GM12878 (cell line): Measurements from ENCODE around the gene HBB. TPM values are rescaled to one million over a fixed set of nuclear protein-coding genes. Genes with fewer than 3 reads are reported as not detected.

ENCODE experiments used
- ATAC-seq: fragments of 200-7000 bp; cut with Tn5 transposase; 3 replicates; pipeline ENCODE4 v1.9.1; 2020; ENCODE audit warnings: mild to moderate bottlenecking, moderate library complexity
- BruUV-seq: library from RNA; stranded (reverse); fragments of 400-500 nt; replicated peaks from 2 replicates; lab custom pipeline; 2021; lab: Mats Ljungman, UMichigan
- CTCF ChIA-PET: fragments of 300-600 bp; sonication (Branson Sonifier 250); formaldehyde crosslinking; extraction: SDS; loops from one replicate; lab custom pipeline; 2021; ENCODE audit warnings: inconsistent platforms; lab: Yijun Ruan, JAX
- POLR2A ChIA-PET: fragments of 350-600 bp; formaldehyde crosslinking; extraction: SDS; loops from one replicate; lab custom pipeline; 2021; ENCODE audit warnings: inconsistent platforms; lab: Charles Lee
- RAD21 ChIA-PET: fragments of 300-600 bp; sonication (Branson Sonifier 250); formaldehyde crosslinking; loops from one replicate; lab custom pipeline; 2023; ENCODE audit warnings: antibody characterized with exemption; ENCODE audit not compliant: unreplicated experiment; lab: Charles Lee
- SMC1A ChIA-PET: fragments of 300-600 bp; sonication (Branson Sonifier 250); formaldehyde crosslinking; loops from one replicate; lab custom pipeline; 2023; ENCODE audit not compliant: unreplicated experiment, uncharacterized antibody; lab: Charles Lee
- DNase-seq: peaks from one replicate; pipeline ENCODE4 v3.0.0-alpha.2; 2011; ENCODE audit warnings: low read depth, low spot score
- FAIRE-seq: peaks from 3 replicates; lab custom pipeline; 2011; peaks lifted over from hg19 to GRCh38; lab: Jason Lieb, UNC
- H2AFZ ChIP-seq: 2 replicates; pipeline ENCODE4 v1.6.0; 2011; ENCODE audit warnings: low read depth, low read length, control low read depth; ENCODE audit not compliant: control insufficient read depth
- H3K27ac ChIP-seq: 2 replicates; pipeline ENCODE4 v1.5.1; 2011; ENCODE audit warnings: control low read depth; ENCODE audit not compliant: control insufficient read depth, insufficient read depth
- H3K27me3 ChIP-seq, 2 experiments: replicated peaks in 1 of 2; 2 replicates each; pipeline versions ENCODE4 v1.6.0 to v1.6.1; 2011; ENCODE audit warnings: low read length in 1 of 2; ENCODE audit not compliant: control insufficient read depth in 2 of 2, insufficient read depth in 2 of 2
- H3K36me3 ChIP-seq, 2 experiments: 2 replicates each; pipeline ENCODE4 v1.5.1; 2011; ENCODE audit warnings: low read length in 1 of 2; ENCODE audit not compliant: control insufficient read depth in 2 of 2, insufficient read depth in 2 of 2
- H3K4me1 ChIP-seq: 2 replicates; pipeline ENCODE4 v1.6.1; 2011; ENCODE audit warnings: mild to moderate bottlenecking, low read length, moderate library complexity, mixed read lengths; ENCODE audit not compliant: control insufficient read depth, insufficient read depth
- H3K4me2 ChIP-seq: 2 replicates; pipeline ENCODE4 v1.6.0; 2011; ENCODE audit warnings: control low read depth; ENCODE audit not compliant: control insufficient read depth, insufficient read depth
- H3K4me3 ChIP-seq: fragments of 200-600 bp; sonication (generic); 2 replicates; pipeline ENCODE4 v1.5.1; 2016
- H3K79me2 ChIP-seq: 2 replicates; pipeline ENCODE4 v1.6.0; 2011; ENCODE audit warnings: low read length; ENCODE audit not compliant: control insufficient read depth, insufficient read depth
- H3K9ac ChIP-seq: 2 replicates; pipeline ENCODE4 v1.8.0; 2011; ENCODE audit warnings: low read length, control low read depth, mixed read lengths; ENCODE audit not compliant: control insufficient read depth, insufficient read depth
- H3K9me3 ChIP-seq: replicated peaks from 3 replicates; pipeline ENCODE4 v1.5.1; 2011; ENCODE audit warnings: mild to moderate bottlenecking, low read length; ENCODE audit not compliant: control insufficient read depth, insufficient read depth
- H4K20me1 ChIP-seq: 2 replicates; pipeline ENCODE4 v1.6.0; 2011; ENCODE audit not compliant: control insufficient read depth, insufficient read depth
- FOS ChIP-seq: IDR thresholded peaks from 3 replicates; pipeline ENCODE4 v1.6.1; 2011; ENCODE audit warnings: borderline replicate concordance; ENCODE audit not compliant: insufficient read length; ENCODE audit errors: extremely low read depth
- NFYB ChIP-seq: IDR thresholded peaks from 2 replicates; pipeline ENCODE4 v1.6.1; 2011; ENCODE audit warnings: low read depth, mild to moderate bottlenecking, low read length, improper control_type of control experiment, moderate library complexity; ENCODE audit not compliant: insufficient read depth
- PAX5 ChIP-seq: IDR thresholded peaks from 2 replicates; pipeline ENCODE4 v1.6.1; 2011; ENCODE audit warnings: low read depth, low read length, borderline replicate concordance
- WGBS: methylation state at CpG from one replicate; pipeline ENCODE4 v1.1.6; 2016; ENCODE audit warnings: low lambda C conversion rate; ENCODE audit not compliant: insufficient replicate concordance, insufficient coverage; ENCODE audit errors: missing lambda C conversion rate; 5-methylcytosine and 5-hydroxymethylcytosine counted together
- in situ Hi-C: fragments of 300-500 bp; cut with MboI; formaldehyde crosslinking; loops from 9 replicates; pipeline ENCODE4 v1.14.3; 2018; ENCODE audit warnings: mixed read lengths
- intact Hi-C: fragments of 100-400 bp; cut with micrococcal nuclease; formaldehyde crosslinking; loops from one replicate; pipeline ENCODE4 v1.14.2; 2022; ENCODE audit not compliant: unreplicated experiment
- polyA plus RNA-seq, 11 experiments: library from polyadenylated mRNA; depleted of rRNA in 4 of 11; unstranded in 6 of 11; stranded (reverse) in 5 of 11; fragments of >200 nt; fragmentation: Nextera tagmentation in 4 of 11; fragmentation: Illumina TruSeq in 1 of 11; extraction: Ambion mirVana in 4 of 11; extraction: Trizol in 1 of 11; gene quantifications; 1 replicate in 1 of 11; 2 replicates in 10 of 11; pipeline versions ENCODE4 v1.2.1 to v1.2.3, GENCODE V29; 2011 to 2016; ENCODE audit warnings: inconsistent platforms in 2 of 11, missing spikeins in 2 of 11, low read depth in 1 of 11
- total RNA-seq, 4 experiments: library from RNA; depleted of rRNA in 3 of 4; stranded (reverse); fragments of >200 nt in 3 of 4; fragmentation: Illumina TruSeq in 1 of 4; extraction: Trizol in 1 of 4; gene quantifications; 2 replicates each; pipeline versions ENCODE4 v1.2.1 to v1.2.3, GENCODE V29; 2013 to 2021
- TF ChIP-seq, protein P1 (sequence below): IDR thresholded peaks from 2 replicates; pipeline ENCODE4 v1.6.1; 2012; ENCODE audit warnings: improper control_type of control experiment, low read depth, low read length; ENCODE audit not compliant: insufficient replicate concordance
- TF ChIP-seq, protein P2 (sequence below): fragments of 150-350 bp; IDR thresholded peaks from 2 replicates; pipeline ENCODE4 v1.6.1; 2016; ENCODE audit warnings: low read depth, low read length
- TF ChIP-seq, protein P3 (sequence below): IDR thresholded peaks from 2 replicates; pipeline ENCODE4 v1.6.1; 2011; ENCODE audit warnings: borderline replicate concordance, low read depth, mild to moderate bottlenecking, moderate library complexity, low read length; ENCODE audit not compliant: insufficient read depth, poor library complexity, severe bottlenecking

The HBB gene
- total and polyA plus RNA-seq, 10 of the 15 experiments (the other 5 are each of a cell fraction or from before 2014, with no cell fraction given) = 0.36 TPM; not detected in 9

DNA sequence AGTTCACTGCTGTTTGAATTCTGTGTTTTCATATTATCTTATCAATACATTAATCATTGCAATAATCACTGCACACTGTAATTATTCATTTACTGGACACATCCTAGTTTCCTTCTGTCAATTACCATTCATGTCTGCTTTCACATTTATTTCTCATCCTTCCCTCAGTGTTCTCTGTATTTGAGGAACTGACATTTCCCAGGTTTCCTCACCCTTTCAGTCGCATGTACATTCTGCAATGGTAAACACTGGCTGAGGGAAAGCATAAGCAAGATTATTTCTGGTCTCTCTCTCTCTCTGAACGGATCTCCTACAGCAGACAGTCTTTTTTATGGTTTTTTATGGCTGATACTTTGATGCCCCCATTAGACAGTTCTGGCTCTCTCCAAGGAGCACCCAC, 11.6 kb upstream of the HBB start:
- ChIA-PET POLR2A (no interaction called here), SMC1A (no interaction called here), CTCF (no interaction called here), RAD21 (no interaction called here)
- in situ Hi-C loops (no loop called here), intact Hi-C loops (no loop called here)
- no peaks in the 10 kb centered on the region for H3K79me2 ChIP-seq
- no peak overlapping the region for H3K9ac ChIP-seq
- no peaks in the 10 kb centered on the region for H3K9me3 ChIP-seq
- H3K4me3 ChIP-seq = no peak overlapping the region
- no peak overlapping the region for H2AFZ ChIP-seq
- H3K4me1 ChIP-seq = no peaks in the 10 kb centered on the region; the same call in 1 of the 2 replicates
- FAIRE-seq (no peak), DNase-seq (no peak), ATAC-seq (no peak)
- no peaks in the 10 kb centered on the region for H4K20me1 ChIP-seq
- no peak overlapping the region for H3K27ac ChIP-seq
- 2% methylated on average over 2 of the region's 2 CpGs for WGBS
- no peak overlapping the region for H3K4me2 ChIP-seq
- H3K27me3 ChIP-seq = no peaks in the 10 kb centered on the region; a peak in 1 of 4 replicates
- TF ChIP-seq FOS = no peak
- BruUV-seq = no TSS peak
- H3K36me3 ChIP-seq = no peaks in the 10 kb centered on the region

DNA sequence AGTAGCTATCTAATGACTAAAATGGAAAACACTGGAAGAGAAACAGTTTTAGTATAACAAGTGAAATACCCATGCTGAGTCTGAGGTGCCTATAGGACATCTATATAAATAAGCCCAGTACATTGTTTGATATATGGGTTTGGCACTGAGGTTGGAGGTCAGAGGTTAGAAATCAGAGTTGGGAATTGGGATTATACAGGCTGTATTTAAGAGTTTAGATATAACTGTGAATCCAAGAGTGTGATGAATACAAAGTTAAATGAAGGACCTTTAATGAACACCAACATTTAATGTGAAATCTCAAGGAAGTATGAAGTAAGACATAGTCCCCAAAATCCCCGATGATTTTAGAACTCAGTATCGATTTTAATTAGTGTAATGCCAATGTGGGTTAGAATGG, 10.5 kb upstream of the HBB start:
- Histone ChIP-seq H3K9ac (no peak overlapping the region), H3K27me3 (no peaks in the 10 kb centered on the region), H3K9me3 (no peaks in the 10 kb centered on the region), H3K4me1 (no peaks in the 10 kb centered on the region; the same call in 1 of the 2 replicates), H3K79me2 (no peaks in the 10 kb centered on the region), H3K4me3 (no peak overlapping the region), H2AFZ (no peak overlapping the region), H3K27ac (no peak overlapping the region), H4K20me1 (no peaks in the 10 kb centered on the region), H3K36me3 (no peaks in the 10 kb centered on the region), H3K4me2 (no peak overlapping the region)
- 60% methylated on average over 2 of the region's 2 CpGs for WGBS
- ChIA-PET RAD21 (no interaction called here), CTCF (no interaction called here), SMC1A (interaction anchor here (0.7 kb wide), 1 partner anchor 10 kb away, joined by 3 read pairs; no protein-coding TSS in a partner anchor), POLR2A (no interaction called here)
- FAIRE-seq (no peak), ATAC-seq (no peak), DNase-seq (no peak)
- intact Hi-C loops = no loop called here
- no TSS peak for BruUV-seq
- in situ Hi-C loops = no loop called here
- TF ChIP-seq PAX5 (no peak), NFYB (no peak)
- TF ChIP-seq, protein P1, sequence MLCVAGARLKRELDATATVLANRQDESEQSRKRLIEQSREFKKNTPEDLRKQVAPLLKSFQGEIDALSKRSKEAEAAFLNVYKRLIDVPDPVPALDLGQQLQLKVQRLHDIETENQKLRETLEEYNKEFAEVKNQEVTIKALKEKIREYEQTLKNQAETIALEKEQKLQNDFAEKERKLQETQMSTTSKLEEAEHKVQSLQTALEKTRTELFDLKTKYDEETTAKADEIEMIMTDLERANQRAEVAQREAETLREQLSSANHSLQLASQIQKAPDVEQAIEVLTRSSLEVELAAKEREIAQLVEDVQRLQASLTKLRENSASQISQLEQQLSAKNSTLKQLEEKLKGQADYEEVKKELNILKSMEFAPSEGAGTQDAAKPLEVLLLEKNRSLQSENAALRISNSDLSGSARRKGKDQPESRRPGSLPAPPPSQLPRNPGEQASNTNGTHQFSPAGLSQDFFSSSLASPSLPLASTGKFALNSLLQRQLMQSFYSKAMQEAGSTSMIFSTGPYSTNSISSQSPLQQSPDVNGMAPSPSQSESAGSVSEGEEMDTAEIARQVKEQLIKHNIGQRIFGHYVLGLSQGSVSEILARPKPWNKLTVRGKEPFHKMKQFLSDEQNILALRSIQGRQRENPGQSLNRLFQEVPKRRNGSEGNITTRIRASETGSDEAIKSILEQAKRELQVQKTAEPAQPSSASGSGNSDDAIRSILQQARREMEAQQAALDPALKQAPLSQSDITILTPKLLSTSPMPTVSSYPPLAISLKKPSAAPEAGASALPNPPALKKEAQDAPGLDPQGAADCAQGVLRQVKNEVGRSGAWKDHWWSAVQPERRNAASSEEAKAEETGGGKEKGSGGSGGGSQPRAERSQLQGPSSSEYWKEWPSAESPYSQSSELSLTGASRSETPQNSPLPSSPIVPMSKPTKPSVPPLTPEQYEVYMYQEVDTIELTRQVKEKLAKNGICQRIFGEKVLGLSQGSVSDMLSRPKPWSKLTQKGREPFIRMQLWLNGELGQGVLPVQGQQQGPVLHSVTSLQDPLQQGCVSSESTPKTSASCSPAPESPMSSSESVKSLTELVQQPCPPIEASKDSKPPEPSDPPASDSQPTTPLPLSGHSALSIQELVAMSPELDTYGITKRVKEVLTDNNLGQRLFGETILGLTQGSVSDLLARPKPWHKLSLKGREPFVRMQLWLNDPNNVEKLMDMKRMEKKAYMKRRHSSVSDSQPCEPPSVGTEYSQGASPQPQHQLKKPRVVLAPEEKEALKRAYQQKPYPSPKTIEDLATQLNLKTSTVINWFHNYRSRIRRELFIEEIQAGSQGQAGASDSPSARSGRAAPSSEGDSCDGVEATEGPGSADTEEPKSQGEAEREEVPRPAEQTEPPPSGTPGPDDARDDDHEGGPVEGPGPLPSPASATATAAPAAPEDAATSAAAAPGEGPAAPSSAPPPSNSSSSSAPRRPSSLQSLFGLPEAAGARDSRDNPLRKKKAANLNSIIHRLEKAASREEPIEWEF = no peak
- TF ChIP-seq, protein P2, sequence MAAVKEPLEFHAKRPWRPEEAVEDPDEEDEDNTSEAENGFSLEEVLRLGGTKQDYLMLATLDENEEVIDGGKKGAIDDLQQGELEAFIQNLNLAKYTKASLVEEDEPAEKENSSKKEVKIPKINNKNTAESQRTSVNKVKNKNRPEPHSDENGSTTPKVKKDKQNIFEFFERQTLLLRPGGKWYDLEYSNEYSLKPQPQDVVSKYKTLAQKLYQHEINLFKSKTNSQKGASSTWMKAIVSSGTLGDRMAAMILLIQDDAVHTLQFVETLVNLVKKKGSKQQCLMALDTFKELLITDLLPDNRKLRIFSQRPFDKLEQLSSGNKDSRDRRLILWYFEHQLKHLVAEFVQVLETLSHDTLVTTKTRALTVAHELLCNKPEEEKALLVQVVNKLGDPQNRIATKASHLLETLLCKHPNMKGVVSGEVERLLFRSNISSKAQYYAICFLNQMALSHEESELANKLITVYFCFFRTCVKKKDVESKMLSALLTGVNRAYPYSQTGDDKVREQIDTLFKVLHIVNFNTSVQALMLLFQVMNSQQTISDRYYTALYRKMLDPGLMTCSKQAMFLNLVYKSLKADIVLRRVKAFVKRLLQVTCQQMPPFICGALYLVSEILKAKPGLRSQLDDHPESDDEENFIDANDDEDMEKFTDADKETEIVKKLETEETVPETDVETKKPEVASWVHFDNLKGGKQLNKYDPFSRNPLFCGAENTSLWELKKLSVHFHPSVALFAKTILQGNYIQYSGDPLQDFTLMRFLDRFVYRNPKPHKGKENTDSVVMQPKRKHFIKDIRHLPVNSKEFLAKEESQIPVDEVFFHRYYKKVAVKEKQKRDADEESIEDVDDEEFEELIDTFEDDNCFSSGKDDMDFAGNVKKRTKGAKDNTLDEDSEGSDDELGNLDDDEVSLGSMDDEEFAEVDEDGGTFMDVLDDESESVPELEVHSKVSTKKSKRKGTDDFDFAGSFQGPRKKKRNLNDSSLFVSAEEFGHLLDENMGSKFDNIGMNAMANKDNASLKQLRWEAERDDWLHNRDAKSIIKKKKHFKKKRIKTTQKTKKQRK = no peak
- TF ChIP-seq, protein P3, sequence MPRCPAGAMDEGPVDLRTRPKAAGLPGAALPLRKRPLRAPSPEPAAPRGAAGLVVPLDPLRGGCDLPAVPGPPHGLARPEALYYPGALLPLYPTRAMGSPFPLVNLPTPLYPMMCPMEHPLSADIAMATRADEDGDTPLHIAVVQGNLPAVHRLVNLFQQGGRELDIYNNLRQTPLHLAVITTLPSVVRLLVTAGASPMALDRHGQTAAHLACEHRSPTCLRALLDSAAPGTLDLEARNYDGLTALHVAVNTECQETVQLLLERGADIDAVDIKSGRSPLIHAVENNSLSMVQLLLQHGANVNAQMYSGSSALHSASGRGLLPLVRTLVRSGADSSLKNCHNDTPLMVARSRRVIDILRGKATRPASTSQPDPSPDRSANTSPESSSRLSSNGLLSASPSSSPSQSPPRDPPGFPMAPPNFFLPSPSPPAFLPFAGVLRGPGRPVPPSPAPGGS = no peak
